ENCODE results near the gene CSMD2. TPM values are rescaled to one million over a fixed set of nuclear protein-coding genes. Genes with fewer than 3 reads are reported as not detected.

The CSMD2 gene
- total RNA-seq, 2 donors from 2014 or later = 0.15 to 0.28 TPM

DNA sequence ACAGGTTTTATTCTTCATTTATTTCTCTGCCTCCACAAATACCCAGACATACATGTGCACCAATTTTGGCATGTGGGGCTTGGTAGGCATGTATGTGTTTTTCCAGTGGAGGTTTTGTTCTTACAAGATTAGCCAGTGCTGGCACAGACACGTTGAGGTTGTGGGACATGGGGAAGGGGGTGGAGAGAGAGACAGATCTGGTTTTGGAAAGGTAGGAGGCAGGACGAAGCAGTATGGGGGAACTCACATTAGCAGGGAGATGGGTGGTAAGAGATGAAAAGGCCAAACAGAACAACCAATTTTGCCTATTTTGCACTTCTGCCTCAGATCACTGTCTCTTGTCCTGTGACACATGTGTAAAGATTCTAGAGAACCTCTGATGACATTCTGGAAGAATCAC, 467.2 kb downstream of the CSMD2 start:
- intact Hi-C loops (cut with DNase I, micrococcal nuclease) = no loop called here
- DNase-seq (no peak), ATAC-seq (no peak)

DNA sequence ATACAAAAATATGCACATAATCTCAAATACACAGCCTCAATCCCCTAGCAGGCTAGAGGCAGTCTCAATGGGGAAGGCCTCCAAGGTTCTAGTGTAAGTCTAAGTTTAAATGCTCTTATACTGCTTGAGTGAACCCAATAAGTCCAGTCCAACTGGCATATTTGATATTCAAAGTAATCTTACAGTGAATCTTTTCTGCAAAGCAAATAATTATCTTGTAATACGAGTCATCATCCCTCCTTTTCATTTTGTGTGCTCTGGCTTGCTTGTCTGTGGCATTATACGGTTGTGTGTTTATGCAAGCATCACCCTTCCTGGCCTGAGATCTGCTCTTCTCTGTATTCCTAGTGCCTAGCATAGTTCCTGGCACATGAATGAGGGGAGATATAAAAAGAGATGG, 468.1 kb downstream of the CSMD2 start:
- no peak for ATAC-seq
- intact Hi-C loops (cut with DNase I, micrococcal nuclease) = no loop called here
- no peak for DNase-seq

DNA sequence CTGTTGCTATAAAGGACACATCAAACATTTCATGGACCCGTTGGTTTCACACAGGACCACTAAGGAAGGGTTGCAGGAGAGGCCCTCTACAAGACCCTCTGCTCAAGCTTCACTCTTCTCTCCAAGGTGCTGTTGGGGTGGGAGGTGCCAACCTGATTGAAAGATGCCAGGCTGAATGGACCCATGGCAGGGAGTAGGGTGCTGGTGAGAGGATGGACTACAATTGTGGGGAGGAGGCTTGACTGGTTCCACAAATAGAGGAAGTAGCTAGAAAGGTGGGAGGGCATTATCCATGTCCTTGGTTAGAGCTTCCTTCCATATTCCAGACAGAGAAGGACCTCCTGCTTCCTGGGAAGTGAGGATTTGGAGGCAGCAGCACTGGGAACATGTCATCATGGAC, 468.7 kb downstream of the CSMD2 start:
- ATAC-seq = no peak
- no peak for DNase-seq
- intact Hi-C loops (cut with DNase I, micrococcal nuclease) = no loop called here

- no peak for ATAC-seq
- intact Hi-C loops (cut with DNase I, micrococcal nuclease) = no loop called here
Measured at GRCh38 chr1:33692206-33693188, 472.5 kb downstream of the CSMD2 start.

GRCh38 chr1:33687000-33687399, 478.0 kb downstream of the CSMD2 start:
- ATAC-seq (no peak), DNase-seq (no peak)
- intact Hi-C loops (cut with DNase I, micrococcal nuclease) = no loop called here

More at GRCh38 chr1:33692206-33693188, 472.5 kb downstream of the CSMD2 start:
- DNase-seq = no peak

GRCh38 chr1:33686551-33686950, 478.5 kb downstream of the CSMD2 start:
- intact Hi-C loops (cut with DNase I, micrococcal nuclease) = no loop called here
- ATAC-seq (no peak), DNase-seq (no peak)

GRCh38 chr1:33685256-33685655, 479.8 kb downstream of the CSMD2 start:
- DNase-seq (no peak), ATAC-seq (no peak)
- intact Hi-C loops (cut with DNase I, micrococcal nuclease) = no loop called here

GRCh38 chr1:33684396-33685179, 480.4 kb downstream of the CSMD2 start:
- no peak for ATAC-seq
- intact Hi-C loops (cut with DNase I, micrococcal nuclease) = no loop called here
- DNase-seq = no peak

DNA sequence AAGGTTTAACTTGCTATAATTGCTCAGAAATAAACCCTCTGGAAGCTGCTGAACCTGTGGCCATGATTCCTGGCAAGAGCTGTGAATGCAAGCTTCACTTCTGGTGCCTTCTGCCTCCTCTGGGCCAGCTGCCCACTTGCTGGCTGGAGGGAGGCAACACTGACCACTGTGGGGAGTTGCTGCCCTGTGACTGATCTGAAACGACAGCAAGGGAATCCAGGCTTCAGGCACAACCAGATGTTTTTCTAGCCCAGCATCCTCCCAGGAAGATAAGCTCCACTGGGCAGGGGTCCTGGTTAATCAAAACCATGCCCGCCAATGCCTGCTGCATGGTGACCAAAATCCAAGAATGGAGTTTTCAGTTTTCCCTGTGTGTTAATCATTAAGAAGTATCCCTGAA, 481.1 kb downstream of the CSMD2 start:
- intact Hi-C loops (cut with DNase I, micrococcal nuclease) = no loop called here
- ATAC-seq = no peak
- no peak for DNase-seq

DNA sequence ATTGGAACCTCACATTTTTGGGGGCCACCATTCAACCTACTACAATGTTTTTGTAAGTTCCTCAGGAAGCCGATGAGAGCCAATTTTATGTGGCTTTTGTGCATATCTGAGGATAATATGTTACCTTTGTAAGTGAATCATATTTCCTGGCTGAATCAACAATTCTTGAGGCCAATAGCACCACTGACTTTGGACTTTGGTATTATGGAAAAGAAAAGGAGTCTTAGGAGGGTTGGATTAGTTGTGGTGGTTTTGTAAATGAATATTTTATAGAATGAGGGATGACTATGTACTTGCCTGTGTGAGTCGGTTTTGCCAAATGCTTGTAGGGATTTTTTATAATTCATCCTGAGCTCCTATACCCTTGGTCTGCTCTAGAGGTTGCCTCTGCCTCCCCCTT, 482.7 kb downstream of the CSMD2 start:
- no peak for ATAC-seq
- intact Hi-C loops (cut with DNase I, micrococcal nuclease) = no loop called here
- DNase-seq = no peak

- ATAC-seq (no peak), DNase-seq (no peak)
- intact Hi-C loops (cut with DNase I, micrococcal nuclease) = no loop called here
Measured at GRCh38 chr1:33680281-33680840, 484.7 kb downstream of the CSMD2 start.

GRCh38 chr1:33670567-33670966, 494.5 kb downstream of the CSMD2 start:
- intact Hi-C loops (cut with DNase I, micrococcal nuclease) = no loop called here
- ATAC-seq (no peak), DNase-seq (no peak)

DNA sequence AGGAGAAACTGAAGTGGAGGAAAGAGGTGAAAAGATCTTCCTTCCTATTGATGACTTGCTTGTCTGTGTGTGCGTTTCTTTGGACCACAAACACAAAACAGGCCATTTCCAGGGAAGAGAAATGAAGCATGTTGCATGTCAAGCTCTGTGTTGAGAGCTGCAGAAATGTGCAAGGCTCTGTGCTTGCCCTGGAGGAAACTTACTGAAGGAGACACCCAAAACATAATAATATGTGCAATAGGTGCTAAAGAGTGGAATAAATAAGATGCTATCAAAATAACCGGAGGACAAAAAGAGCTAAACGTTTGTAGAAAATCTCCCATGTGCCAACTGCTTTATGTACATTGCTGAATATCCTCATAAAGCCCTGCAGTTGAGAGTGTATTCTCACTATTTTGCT, 496.3 kb downstream of the CSMD2 start:
- DNase-seq (no peak), ATAC-seq (no peak)
- intact Hi-C loops (cut with DNase I, micrococcal nuclease) = no loop called here

DNA sequence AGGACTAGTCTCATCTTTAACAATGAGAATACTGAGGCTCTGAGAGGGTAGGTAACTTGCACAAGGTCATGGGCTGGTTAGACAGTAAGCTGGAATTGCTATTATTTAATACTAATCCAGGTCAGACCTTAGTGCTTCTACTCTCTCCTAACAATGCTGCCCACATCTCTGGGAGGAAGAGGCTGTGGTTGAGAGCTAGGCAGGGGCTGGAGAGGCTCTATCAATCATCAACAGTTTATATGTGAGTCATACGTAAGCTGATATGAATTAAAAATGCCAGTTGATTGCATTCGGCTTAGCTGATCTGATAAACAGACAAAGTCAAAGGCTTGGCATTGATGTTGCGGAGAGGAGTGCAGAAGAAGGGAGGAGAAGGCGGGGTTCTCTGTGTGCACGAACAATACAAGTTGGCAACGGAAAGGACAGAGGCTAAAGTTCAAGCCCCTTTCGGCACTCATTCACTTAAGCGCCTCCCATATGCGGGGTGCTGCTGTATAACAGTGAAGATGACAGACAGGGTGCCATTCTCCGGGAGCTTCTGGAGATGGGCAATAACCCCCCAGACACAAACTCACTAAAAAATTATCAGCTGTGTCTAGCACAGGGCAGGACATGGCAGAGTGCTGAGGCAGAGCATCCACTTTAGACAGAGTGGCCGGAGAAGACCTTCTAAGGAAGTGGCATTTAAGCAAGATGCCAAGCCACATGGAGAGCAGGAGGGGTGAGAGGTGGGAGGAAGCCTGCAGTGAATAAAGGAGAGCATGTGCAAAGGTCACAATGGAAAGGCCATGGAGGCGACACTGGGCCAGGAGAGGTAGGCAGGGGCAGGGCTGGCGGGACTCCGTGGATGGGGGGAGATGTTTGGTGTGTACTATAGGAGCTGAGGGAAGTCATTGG, 497.4 kb downstream of the CSMD2 start:
- intact Hi-C loops (cut with DNase I, micrococcal nuclease) = no loop called here
- DNase-seq (no peak), ATAC-seq (no peak)

- no peak for ATAC-seq
- DNase-seq = no peak
- intact Hi-C loops (cut with DNase I, micrococcal nuclease) = no loop called here
Measured at GRCh38 chr1:33666616-33667015, 498.4 kb downstream of the CSMD2 start.

- no peak for DNase-seq
- ATAC-seq = no peak
- intact Hi-C loops (cut with DNase I, micrococcal nuclease) = no loop called here
Measured at GRCh38 chr1:33661811-33662454, 503.1 kb downstream of the CSMD2 start.

GRCh38 chr1:33660956-33661355, 504.1 kb downstream of the CSMD2 start:
- intact Hi-C loops (cut with DNase I, micrococcal nuclease) = no loop called here
- DNase-seq = no peak
- ATAC-seq = no peak

GRCh38 chr1:33660244-33660643, 504.8 kb downstream of the CSMD2 start:
- DNase-seq (no peak), ATAC-seq (no peak)
- intact Hi-C loops (cut with DNase I, micrococcal nuclease) = no loop called here

All from left colon (tissue), 2 donors.